Measurements from ENCODE around the gene RBPMS2. TPM values are rescaled to one million over a fixed set of nuclear protein-coding genes. Genes with fewer than 3 reads are reported as not detected.
"Not testable (repeated sequence)": the region's sequence is repeated elsewhere in the genome, so short reads cannot be mapped to it uniquely, and the experiment has no call there.

Gene RBPMS2
- total RNA-seq, result not detected

DNA sequence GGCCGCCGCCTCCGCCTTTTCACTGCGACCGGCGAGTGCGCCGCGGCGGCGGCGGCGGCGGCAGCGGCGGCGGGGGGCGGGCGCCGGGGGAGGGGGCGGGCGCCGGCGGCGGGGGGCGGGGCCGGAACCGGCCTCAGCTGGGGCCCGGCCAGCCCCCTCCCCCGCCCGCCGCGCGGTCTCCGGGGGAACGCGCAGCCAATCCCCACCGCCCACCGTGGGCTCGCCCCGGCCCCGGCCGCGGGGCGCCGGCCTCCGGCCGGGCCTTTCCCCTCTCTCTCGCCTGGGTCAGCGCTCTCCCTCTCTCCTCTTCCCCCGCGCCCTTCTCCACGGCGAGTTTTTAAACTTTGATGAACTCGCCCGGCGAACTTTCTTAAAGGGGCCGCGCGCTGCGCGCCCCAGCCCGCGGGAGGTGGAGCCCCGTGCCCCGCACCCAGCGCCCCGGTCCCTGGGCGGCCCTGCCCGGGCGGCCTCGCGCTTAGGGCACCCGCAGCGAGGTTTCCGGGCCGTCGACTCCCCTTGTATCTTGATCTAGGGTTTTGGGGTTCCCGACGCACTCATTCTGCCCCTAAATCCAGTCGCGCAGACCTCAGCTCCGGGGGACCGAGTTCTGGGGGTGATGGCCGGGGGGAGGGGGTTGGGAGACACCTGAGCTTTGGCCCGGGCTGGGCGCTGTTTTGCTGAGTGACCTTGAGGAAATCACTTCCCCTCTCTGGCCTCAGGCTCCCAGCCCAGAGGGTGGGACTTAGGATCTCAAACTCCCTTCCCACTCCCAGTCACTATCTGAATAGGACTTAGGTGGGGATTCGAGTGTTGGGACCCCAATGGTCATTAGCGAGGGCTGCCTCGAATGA is at the start of gene RBPMS2:
TSS of gene RBPMS2 (minus strand) at position 39 of the 851 bp plus-strand sequence. CDS start 270 bp downstream, outside the sequence.
- H3K36me3 Mint-ChIP-seq (ENCODE audit: low read depth), result no peaks in the 10 kb centered on the region
- H3K27me3 Mint-ChIP-seq, result peaks cover 59% of the 10 kb centered on the region
- peak within 1 kb of the TSS; percentile 62 for H3K4me3 Mint-ChIP-seq
- no peak within 1 kb of the TSS for H3K27ac Mint-ChIP-seq
- DNase-seq, result no peak
- CTCF ChIA-PET, result no interaction called here
- peaks cover 7% of the 10 kb centered on the region for H3K4me1 Mint-ChIP-seq
- POLR2A ChIA-PET, result no interaction called here
- H3K9me3 Mint-ChIP-seq, result no peaks in the 10 kb centered on the region

DNA sequence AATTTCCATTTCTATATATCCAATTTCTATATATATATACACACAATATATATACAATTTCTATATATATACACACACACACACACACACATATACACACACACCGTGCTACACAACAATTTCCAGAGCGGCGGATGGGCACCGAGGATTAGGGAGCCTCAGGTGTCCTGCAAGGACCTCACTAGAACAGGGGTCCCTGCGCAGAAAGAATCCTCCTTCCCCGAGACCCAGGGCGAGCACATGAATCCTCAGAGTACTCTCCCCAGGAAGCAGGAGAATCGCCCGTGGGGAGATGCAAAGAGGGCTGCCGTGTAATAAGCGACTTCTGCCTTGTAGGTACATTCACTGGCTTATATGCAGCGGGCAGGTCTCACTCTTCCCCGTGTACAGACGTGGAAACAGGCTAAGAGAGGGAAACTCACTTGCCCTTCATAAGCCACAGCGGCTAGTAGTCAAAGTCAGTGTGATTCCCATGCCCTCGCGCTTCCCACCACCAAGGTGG is 49.6 kb upstream of the RBPMS2 start:
- Mint-ChIP-seq H3K4me1 (peaks cover 39% of the 10 kb centered on the region), H3K36me3 (ENCODE audit: low read depth) (peaks cover 29% of the 10 kb centered on the region), H3K27ac (peak overlapping the region; percentile 89), H3K9me3 (no peaks in the 10 kb centered on the region), H3K27me3 (no peaks in the 10 kb centered on the region), H3K4me3 (peak overlapping the region; percentile 93)
- peak; percentile 35 for DNase-seq
- POLR2A ChIA-PET, result interaction anchor here (0.6 to 2.3 kb wide), 15 partner anchors 11 to 480 kb away, joined by 3 to 45 read pairs (median 5); partner anchors contain the start of genes ANKDD1A and RNU5B-1
- CTCF ChIA-PET, result interaction anchor here (1.0 to 2.0 kb wide), 7 partner anchors 9 to 80 kb away, joined by 3 to 34 read pairs (median 8); partner anchors contain the start of gene PLEKHO2

DNA sequence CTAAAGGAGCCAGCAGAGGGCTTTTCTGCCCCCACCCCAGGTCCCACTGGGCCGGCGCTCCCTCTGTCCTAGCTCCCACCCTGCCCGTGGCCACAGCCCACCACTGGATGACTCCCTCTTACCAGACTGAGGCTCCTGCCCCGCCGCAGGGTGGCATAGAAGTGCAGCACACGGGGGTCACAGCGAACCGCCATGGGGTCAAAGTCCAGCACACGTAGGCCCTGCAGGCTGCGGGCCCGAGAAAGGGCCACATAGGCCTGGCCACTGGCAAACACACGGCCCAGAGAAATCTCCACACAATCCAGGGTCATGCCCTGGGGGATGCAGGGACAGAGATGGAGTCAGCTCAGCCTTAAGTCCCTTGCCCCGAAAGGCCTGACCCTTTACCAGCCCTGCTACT is 41.1 kb upstream of the RBPMS2 start:
- Mint-ChIP-seq H3K4me1 (peaks cover 2% of the 10 kb centered on the region), H3K27me3 (no peaks in the 10 kb centered on the region), H3K9me3 (no peaks in the 10 kb centered on the region), H3K36me3 (ENCODE audit: low read depth) (peaks cover 27% of the 10 kb centered on the region), H3K4me3 (no peak overlapping the region), H3K27ac (no peak overlapping the region)
- DNase-seq, result no peak
- POLR2A ChIA-PET, result no interaction called here
- CTCF ChIA-PET, result interaction anchor here (2.1 to 2.2 kb wide), 2 partner anchors 19 to 88 kb away, joined by 6 to 7 read pairs; no protein-coding TSS in a partner anchor

DNA sequence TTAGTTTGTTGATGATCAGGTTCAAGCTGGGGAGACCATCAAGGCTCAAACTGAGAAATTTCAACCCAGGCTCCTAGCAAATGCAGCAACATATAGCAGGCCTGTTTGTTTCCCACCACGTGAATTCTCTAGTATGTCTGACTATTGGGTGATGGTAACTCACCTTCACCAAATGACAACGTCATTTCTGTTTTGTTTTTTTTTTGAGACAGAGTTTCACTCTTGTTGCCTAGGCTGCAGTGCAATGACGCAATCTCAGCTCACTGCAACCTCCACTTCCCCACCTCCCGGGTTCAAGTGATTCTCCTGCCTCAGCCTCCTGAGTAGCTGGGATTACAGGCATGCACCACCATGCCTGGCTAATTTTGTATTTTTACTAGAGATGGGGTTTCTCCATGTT is 39.6 kb upstream of the RBPMS2 start:
- H3K27me3 Mint-ChIP-seq, DNase-seq, H3K9me3 Mint-ChIP-seq, H3K4me3 Mint-ChIP-seq, H3K4me1 Mint-ChIP-seq: not testable (repeated sequence)
- ChIA-PET POLR2A (interaction anchor here (0.8 kb wide), 1 partner anchor 9 kb away, joined by 3 read pairs; no protein-coding TSS in a partner anchor), CTCF (interaction anchor here (0.7 to 2.2 kb wide), 4 partner anchors 20 to 254 kb away, joined by 3 to 7 read pairs (median 5); no protein-coding TSS in a partner anchor)
- Mint-ChIP-seq H3K36me3 (ENCODE audit: low read depth) (peaks cover 21% of the 10 kb centered on the region), H3K27ac (peak overlapping the region; percentile 25)

DNA sequence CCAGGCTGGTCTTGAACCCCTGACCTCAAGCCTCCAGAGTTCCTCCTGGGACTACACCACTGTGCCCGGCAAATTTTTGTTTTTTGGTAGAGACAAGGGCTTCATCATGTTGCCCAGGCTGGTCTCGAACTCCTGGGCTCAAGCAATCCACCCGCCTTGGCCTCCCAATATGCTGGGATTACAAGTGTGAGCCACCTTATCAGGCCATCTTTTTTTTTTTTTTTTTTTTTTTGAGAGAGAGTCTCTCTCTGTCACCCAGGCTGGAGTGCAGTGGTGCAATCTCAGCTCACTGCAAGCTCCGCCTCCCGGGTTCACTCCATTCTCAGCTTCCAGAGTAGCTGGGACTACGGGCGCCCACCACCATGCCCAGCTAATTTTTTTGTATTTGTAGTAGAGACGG is 38.9 kb upstream of the RBPMS2 start:
- not testable (repeated sequence) for H3K4me3 Mint-ChIP-seq, H3K27ac Mint-ChIP-seq, DNase-seq, H3K9me3 Mint-ChIP-seq, H3K27me3 Mint-ChIP-seq, H3K4me1 Mint-ChIP-seq
- H3K36me3 Mint-ChIP-seq (ENCODE audit: low read depth), result peaks cover 18% of the 10 kb centered on the region
- POLR2A ChIA-PET, result interaction anchor here (2.0 kb wide), 1 partner anchor 11 kb away, joined by 6 read pairs; the partner anchor contains the start of gene PIF1
- CTCF ChIA-PET, result interaction anchor here (0.7 to 2.2 kb wide), 3 partner anchors 81 to 254 kb away, joined by 3 to 6 read pairs (median 4); no protein-coding TSS in a partner anchor

DNA sequence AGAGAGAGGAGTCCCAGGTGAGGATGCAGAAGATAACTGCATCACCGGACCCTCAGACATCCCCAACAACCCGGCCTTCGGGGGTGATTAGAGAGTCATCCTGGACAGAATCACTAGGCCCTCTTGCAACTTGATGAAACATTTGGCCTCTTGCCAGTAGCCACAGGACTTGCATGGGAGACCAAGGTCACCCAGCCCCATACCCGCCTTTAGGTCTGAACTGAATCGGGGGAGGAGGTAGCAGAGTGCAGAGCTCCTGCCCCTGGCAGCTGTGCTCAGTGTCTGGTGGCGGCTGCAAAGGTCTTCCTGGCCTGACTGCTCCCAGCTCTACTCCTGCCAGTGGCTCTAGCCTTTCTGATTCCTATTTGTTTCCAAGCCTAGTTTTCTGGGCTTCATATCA is 37.7 kb upstream of the RBPMS2 start:
- no peak overlapping the region for H3K4me3 Mint-ChIP-seq
- peaks cover 8% of the 10 kb centered on the region for H3K36me3 Mint-ChIP-seq (ENCODE audit: low read depth)
- peaks cover 8% of the 10 kb centered on the region for H3K27me3 Mint-ChIP-seq
- H3K27ac Mint-ChIP-seq, result no peak overlapping the region
- H3K9me3 Mint-ChIP-seq, result no peaks in the 10 kb centered on the region
- DNase-seq, result no peak
- ChIA-PET POLR2A (interaction anchor here (2.0 kb wide), 1 partner anchor 12 kb away, joined by 6 read pairs; the partner anchor contains the start of gene PIF1), CTCF (interaction anchor here (0.6 kb wide), 1 partner anchor 24 kb away, joined by 7 read pairs; no protein-coding TSS in a partner anchor)
- H3K4me1 Mint-ChIP-seq, result peaks cover 2% of the 10 kb centered on the region

DNA sequence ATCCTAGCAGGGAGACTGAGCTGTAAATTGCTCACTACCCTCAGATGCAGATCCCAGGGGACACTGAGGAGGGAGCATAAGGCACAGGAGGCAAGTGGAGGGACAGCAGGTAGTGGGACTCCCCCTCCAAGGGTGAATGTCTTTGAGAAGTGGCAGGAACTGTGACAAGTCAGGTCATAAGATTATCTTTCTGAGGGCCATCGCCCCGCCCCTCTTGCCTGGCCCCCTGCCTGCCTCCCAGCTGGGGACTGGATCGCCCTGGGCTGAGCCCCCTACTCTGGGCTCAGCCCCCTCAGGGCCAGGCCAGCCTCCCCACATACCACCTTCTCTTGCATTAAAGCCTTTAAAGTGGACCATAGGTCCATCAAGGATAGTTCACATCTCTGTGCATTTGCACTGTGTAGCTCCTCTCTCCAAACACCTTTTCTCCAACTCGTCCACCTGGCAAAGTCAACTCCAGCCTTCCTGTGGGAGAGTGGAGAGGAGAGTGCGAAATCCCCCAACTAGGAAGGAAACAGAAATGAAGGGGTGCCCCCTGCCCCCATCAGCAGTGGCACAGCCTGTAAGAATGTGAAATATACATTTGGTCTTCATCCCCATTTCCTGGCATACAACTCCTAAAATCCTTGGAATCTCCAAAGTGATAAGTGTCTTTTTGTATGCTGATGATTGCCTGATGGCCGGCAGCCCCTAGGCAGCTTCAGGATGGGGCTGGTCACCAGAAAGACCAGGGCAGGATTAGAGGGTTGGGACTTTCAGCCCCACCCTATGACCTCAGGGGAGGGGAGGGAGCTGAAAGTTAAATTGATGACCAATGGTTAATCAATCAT is 35.3 kb upstream of the RBPMS2 start:
- POLR2A ChIA-PET, result interaction anchor here (0.9 to 2.1 kb wide), 2 partner anchors 12 to 78 kb away, joined by 4 to 6 read pairs; no protein-coding TSS in a partner anchor
- H3K27me3 Mint-ChIP-seq, result peaks cover 8% of the 10 kb centered on the region
- H3K27ac Mint-ChIP-seq, result no peak overlapping the region

DNA sequence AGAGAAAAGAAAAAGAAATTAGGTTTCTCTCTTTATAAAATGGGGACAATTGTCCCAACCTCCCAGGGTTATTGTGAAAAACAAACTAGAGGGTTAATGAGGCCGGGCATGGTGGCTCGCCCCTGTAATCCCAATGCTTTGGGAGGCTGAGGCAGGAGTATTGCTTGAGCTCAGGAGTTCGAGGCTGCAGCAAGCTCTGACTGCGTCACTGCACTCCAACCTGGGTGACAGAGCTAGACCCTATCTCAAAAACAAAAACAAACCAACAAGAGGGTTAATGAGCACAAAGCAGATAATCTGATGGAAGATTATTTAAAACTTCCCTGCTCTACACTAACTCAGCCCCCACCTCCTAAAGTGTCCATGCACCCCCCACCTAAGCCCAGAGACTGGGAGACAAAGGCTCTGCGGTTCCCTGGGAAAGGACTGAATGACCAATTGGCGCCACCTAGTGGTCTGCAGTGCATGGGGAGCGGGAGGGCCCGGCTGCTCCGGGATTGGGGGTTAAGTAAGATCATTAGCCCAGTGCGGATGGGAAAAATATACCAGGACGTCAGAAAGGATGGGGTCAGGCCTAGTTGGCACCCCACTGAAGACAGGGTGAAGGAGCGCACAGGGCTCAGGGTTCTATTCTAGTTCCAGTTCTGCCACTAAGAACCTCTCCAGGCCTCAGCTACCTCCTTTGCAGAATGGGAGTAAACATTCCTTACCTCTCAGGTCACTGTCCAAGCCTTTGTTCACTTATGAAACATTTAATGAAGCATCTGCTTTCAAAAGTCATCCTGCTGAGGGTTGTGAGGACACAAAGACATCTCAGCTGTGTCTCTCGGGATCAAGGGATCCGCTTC is 34.5 kb upstream of the RBPMS2 start:
- H3K27ac Mint-ChIP-seq, result no peak overlapping the region
- no peaks in the 10 kb centered on the region for H3K36me3 Mint-ChIP-seq (ENCODE audit: low read depth)
- ChIA-PET CTCF (interaction anchor here (0.6 to 4.7 kb wide), 39 partner anchors 9 to 1263 kb away, joined by 3 to 52 read pairs (median 4); partner anchors contain the start of gene PIF1), POLR2A (interaction anchor here (0.9 to 2.1 kb wide), 4 partner anchors 13 to 85 kb away, joined by 3 to 6 read pairs (median 4); partner anchors contain the start of gene PIF1)
- peak; percentile 76 for DNase-seq
- peaks cover 2% of the 10 kb centered on the region for H3K4me1 Mint-ChIP-seq
- no peaks in the 10 kb centered on the region for H3K9me3 Mint-ChIP-seq
- no peak overlapping the region for H3K4me3 Mint-ChIP-seq
- H3K27me3 Mint-ChIP-seq, result peaks cover 8% of the 10 kb centered on the region

More for the DNA sequence above, 35.3 kb upstream of the RBPMS2 start:
- Mint-ChIP-seq H3K4me3 (no peak overlapping the region), H3K36me3 (ENCODE audit: low read depth) (peaks cover 1% of the 10 kb centered on the region), H3K9me3 (no peaks in the 10 kb centered on the region), H3K4me1 (peaks cover 2% of the 10 kb centered on the region)
- DNase-seq, result no peak
- CTCF ChIA-PET, result interaction anchor here (0.6 to 4.7 kb wide), 26 partner anchors 8 to 1264 kb away, joined by 3 to 52 read pairs (median 4); partner anchors contain the start of gene PIF1

DNA sequence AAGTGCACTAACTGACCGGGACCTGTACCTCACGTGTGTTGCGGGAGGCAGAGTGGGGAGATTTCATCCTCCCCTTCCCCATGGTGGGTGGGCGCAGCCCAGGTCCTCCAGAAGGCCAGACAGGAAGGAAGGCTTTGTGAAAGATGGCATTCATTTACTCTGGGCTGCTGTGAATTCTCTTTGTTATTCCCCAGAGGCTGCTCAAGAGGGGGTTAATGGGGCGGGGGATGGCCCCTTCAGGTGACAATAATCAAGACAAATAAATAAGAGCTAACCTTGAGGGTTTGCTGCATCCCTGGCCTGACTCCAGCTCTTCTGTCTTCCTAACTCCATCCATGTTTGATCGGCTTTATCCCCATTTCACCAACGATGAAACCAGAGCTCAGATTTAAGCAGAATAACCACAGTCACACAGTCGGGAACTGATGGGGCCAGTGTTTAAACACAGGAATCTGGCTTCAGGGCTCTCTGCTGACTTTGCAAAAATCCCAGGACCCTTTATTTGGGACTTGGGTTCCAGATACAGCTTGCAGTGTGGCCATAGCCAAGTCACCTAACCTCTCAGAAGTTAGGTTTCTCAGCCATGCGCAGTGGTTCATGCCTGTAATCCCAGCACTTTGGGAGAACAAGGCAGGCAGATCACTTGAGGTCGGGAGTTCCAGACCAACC is 33.5 kb upstream of the RBPMS2 start:
- Mint-ChIP-seq H3K4me3 (no peak overlapping the region), H3K9me3 (no peaks in the 10 kb centered on the region), H3K4me1 (peaks cover 2% of the 10 kb centered on the region), H3K27ac (no peak overlapping the region), H3K36me3 (ENCODE audit: low read depth) (no peaks in the 10 kb centered on the region), H3K27me3 (peaks cover 8% of the 10 kb centered on the region)
- ChIA-PET POLR2A (interaction anchor here (0.9 to 2.1 kb wide), 3 partner anchors 17 to 86 kb away, joined by 3 to 6 read pairs (median 4); partner anchors contain the start of gene PIF1), CTCF (interaction anchor here (0.5 to 4.7 kb wide), 30 partner anchors 8 to 440 kb away, joined by 3 to 52 read pairs (median 4); partner anchors contain the start of gene PIF1)
- DNase-seq, result no peak

DNA sequence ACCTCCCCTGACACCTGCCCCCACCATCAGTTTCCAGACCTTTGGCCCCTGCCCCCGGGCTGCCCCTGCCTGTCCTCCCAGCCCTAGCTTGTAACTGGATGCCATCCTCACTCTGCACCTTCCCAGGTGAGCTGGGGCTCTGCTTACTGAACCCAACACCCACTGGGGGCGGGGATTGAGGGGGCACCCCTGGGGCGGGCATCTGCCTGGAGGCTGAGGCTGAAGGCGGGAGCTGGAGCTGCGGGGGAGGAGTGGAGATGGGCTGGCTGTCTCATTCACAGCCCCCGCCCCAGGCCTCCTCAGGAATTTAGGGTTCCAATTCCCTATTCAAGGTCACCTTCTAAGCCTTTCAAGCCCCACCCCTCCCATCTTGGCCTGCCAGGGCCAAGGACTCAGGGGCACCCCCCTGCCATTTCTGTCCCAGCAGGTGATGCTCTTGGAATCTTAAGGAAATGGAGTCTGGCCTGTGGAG is 32.4 kb upstream of the RBPMS2 start:
- H3K27ac Mint-ChIP-seq, result no peak overlapping the region
- no peaks in the 10 kb centered on the region for H3K9me3 Mint-ChIP-seq
- H3K4me1 Mint-ChIP-seq, result peaks cover 2% of the 10 kb centered on the region
- H3K4me3 Mint-ChIP-seq, result no peak overlapping the region
- CTCF ChIA-PET, result interaction anchor here (0.7 to 4.7 kb wide), 3 partner anchors 76 to 102 kb away, joined by 3 to 52 read pairs (median 3); no protein-coding TSS in a partner anchor
- POLR2A ChIA-PET, result no interaction called here
- no peak for DNase-seq
- H3K27me3 Mint-ChIP-seq, result peaks cover 8% of the 10 kb centered on the region
- H3K36me3 Mint-ChIP-seq (ENCODE audit: low read depth), result no peaks in the 10 kb centered on the region
